HFF-Myc (cell line): Measurements from ENCODE around the gene APH1A.
"Not testable (repeated sequence)": the region's sequence is repeated elsewhere in the genome, so short reads cannot be mapped to it uniquely, and the experiment has no call there.

Experiments used
- DNase-seq: peaks from one replicate; pipeline ENCODE4 v3.0.0-alpha.2; 2011; ENCODE audit warnings: low read depth; ENCODE audit errors: extremely low read depth
- H3K4me3 ChIP-seq: replicated peaks from 2 replicates; pipeline ENCODE4 v1.5.1; 2011; ENCODE audit warnings: low read depth, mild to moderate bottlenecking, control low read depth, low read length
- CTCF ChIP-seq: IDR thresholded peaks from 2 replicates; pipeline ENCODE4 v1.5.1; 2012; ENCODE audit warnings: mild to moderate bottlenecking, low read depth, low read length, control low read depth; ENCODE audit errors: missing control alignments

Gene APH1A

GRCh38 chr1:150221552-150221951, 47.3 kb downstream of the APH1A start:
- peak; percentile 35 for TF ChIP-seq CTCF
- H3K4me3 ChIP-seq, result no peak overlapping the region
- no peak for DNase-seq

- DNase-seq, H3K4me3 ChIP-seq: not testable (repeated sequence)
These were observed 53.0 kb downstream of the APH1A start for GRCh38 chr1:150215855-150216254.
